HG02870 (cell line): Measurements from ENCODE around the gene VEZT.

Source experiments
- ATAC-seq: cut with Tn5 transposase; IDR thresholded peaks from one replicate; pipeline ENCODE4 v1.9.1; 2021; ENCODE audit warnings: mild to moderate bottlenecking, moderate library complexity; ENCODE audit not compliant: unreplicated experiment

The VEZT gene

DNA sequence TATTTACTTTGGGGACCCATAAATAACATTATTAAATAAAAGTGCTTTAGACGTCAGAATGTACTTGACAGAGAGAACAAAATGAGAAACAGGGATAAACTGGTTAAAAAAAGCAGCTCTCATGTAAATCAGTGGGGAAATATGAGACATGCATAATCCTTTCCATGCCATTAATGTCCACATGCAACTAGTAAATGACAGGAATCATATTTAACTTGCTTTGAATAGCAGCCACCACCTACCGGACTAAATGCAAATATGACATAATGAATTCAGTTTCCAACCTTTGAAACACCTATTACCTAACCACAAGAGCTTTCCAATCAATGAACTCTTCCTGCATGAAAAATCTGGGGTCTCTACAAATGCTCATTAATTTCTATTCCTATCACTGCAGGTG, 20.0 kb upstream of the VEZT start:
- ATAC-seq, result no peak

GRCh38 chr12:95198914-95199313, 18.7 kb upstream of the VEZT start:
- ATAC-seq, result peak; percentile 67

- no peak for ATAC-seq
These were observed 17.3 kb upstream of the VEZT start for GRCh38 chr12:95200128-95200894.

- ATAC-seq, result no peak
These were observed 16.4 kb upstream of the VEZT start for GRCh38 chr12:95201056-95201670.

DNA sequence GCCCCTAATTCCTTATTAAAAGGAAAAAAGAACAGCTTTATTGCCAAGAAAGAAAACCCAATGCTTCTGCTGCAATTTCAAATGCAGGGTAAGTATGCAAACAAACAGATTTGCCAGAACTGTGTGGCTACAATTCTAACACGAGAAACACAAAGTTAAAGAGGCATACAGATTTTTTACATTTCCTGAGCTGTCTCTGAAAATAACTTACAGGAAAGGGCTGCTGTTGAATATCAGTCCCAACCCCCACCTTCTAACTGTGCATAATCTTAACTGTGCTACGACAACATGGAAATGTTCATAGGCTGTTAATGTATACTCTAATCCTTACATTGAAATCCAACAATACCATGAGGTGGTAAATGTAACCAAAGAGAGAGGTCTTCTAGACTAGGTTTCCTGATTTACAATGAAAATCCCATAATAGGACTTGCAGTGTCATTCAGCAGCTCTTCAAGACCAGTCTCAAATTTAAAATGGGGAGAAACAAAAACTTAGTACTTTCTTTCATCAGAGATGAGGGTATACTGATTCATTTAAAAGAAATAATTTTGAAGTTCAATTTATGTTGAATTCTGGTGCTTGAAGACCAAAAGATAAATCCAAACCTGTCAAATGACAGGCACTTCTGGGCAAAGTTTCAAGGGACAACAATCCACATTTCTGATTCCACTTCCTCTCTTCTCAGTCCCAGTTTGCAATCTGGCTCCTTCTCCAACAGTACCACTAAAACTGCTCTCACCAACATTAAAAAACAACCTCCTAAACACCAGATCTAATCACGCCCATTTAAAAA, 14.7 kb upstream of the VEZT start:
- ATAC-seq, result no peak

DNA sequence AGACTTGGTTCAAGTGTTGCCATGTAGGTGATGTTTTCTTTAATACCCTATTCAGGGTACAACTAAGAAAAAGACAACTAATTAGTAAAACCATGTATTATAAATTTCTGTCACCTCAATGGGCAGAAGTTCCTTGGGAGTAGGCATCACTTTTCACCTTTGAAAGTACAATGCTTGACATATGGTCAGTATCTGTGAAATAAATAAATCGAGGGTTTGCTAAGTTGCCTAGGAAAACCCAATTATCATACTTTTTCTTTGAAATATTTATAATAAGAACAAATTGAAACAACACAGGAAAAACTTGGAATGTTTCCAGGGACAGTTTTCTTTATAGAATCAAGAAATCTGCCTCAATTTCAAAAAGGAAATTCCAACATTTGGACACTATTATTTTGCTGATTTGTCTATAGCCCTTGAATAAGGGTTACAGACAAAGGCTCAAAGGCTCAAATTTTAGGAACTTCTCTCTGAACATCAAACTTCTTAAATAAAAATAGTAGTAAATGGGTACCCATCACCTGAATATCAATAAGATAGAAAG, 14.0 kb upstream of the VEZT start:
- no peak for ATAC-seq

GRCh38 chr12:95204141-95204866, 13.3 kb upstream of the VEZT start:
- peak; percentile 35 for ATAC-seq

- no peak for ATAC-seq
These were observed 12.5 kb upstream of the VEZT start for GRCh38 chr12:95205016-95205624.

GRCh38 chr12:95205685-95206084, 11.9 kb upstream of the VEZT start:
- no peak for ATAC-seq

GRCh38 chr12:95206916-95207315, 10.7 kb upstream of the VEZT start:
- ATAC-seq, result no peak

DNA sequence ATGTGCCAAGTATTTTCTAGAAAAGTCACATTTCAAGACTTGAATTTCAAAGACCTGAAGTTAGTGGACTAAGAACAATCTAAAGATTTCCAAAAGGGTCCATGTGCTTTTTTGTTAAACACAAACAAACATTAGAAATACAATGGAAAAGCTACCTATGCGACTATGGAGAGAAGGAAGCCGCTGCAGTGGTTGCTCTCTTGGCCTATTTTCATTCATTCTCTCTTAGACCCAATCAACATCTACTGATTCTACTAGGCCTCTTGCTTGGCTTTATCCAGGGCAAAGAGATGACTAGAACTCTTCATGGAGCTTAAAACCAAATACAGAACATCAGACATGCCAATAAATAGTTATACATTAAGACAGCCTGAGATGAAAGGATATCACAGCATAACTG, 10.2 kb upstream of the VEZT start:
- no peak for ATAC-seq

GRCh38 chr12:95208678-95209077, 8.9 kb upstream of the VEZT start:
- ATAC-seq, result no peak

GRCh38 chr12:95212586-95212985, 5.0 kb upstream of the VEZT start:
- no peak for ATAC-seq

DNA sequence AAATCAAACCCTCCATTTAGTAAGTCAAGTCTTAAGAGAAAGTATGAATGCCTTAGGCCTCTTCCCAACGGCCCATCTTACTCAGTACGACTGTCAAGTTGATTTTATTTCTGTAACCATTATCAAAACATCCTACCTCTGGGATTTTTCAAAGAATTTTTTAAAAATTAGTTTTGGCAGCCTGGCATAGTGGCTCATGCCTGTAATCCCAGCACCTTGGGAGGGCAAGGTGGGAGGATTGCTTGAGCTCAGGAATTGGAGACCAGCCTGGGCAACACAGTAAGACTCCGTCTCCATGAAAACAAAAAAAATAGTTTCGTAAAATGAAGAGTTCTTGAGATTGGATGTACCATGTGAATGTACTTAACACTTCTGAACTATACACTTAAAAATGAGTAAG, 4.5 kb upstream of the VEZT start:
- no peak for ATAC-seq

DNA sequence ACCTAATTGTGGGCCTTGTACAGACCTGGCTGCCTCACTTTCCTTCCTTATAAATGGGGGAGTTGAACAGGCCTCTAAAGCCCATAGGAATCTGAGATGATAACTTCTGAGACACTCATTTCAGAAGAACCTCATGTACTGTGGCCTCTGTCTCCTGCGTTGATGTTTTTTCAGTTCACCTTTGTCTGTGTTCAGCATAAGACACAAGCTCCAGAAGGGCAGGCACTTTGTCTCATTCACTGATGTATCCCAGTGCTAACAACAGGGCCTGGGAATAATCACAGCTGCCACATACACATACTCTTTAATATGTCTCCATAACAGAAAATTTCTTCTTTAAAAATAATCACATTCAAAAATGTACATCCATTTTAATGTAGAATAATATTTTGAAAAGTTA, 3.7 kb upstream of the VEZT start:
- ATAC-seq, result no peak

GRCh38 chr12:95214466-95214865, 3.1 kb upstream of the VEZT start:
- ATAC-seq, result no peak

GRCh38 chr12:95215949-95216348, 1.7 kb upstream of the VEZT start:
- no peak for ATAC-seq

DNA sequence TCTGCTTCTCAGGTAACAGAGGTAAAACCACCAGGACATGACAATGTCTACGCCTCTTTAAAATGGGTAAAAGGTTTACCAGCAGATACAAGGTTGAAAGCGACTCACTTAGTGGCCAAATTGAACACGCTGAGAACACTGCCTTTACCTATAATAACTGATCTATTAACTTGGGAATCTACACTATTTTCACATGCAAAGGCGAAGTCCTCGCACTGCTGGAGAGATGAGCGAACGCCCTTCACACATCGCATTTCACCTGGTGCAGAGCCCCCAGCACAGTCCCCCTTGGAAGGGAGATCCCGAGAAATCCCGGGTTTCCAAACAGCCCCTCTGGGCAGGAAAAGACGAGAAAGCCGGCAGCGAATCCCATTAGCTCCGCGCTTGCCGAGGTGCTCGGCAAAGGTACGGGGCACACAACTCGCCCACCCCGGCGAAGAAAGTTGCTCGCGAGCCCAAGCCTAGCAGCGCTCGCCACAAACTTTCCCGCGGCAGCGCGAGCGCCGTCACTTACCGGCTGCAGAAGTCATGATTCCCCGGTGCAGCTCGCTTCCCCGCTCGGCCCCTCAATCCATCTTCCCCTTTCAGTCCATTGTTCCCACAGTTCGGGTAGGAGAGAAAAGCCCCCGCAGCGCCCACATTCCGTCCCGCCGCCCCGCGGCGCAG, 763 bp upstream of the VEZT start:
- peak; percentile 22 for ATAC-seq

GRCh38 chr12:95218150-95219133, 835 bp downstream of the VEZT start:
- no peak for ATAC-seq
